ENCODE measurements around the gene EML5. TPM values are rescaled to one million over a fixed set of nuclear protein-coding genes. Genes with fewer than 3 reads are reported as not detected.
"Not testable (repeated sequence)": the region's sequence is repeated elsewhere in the genome, so short reads cannot be mapped to it uniquely, and the experiment has no call there.

The EML5 gene
- polyA plus RNA-seq, 1 experiment = 1.2 TPM

DNA sequence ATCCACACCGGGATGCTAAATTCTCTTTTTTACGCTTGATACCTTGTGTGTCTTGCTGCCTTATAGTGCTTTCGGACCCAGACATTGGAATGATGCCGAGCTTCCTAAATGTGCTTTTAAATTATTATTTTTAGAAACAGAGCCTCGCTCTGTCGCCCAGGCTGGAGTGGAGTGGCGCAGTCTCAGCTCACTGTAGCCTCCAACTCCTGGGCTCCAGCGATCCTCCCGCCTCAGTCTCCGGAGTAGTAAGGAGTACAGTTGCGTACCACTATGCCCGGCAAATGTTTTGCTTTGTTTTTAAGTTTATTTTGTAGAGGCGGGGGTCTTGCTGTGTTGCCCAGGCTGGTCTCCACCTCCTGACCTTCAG is 489 bp upstream of the EML5 start:
- H3K4me3 ChIP-seq (ENCODE audit: low read depth, low read length) = peak overlapping the region; percentile 54
- H3K36me3 ChIP-seq (ENCODE audit: control insufficient read depth, insufficient read depth, low read length) = no peaks in the 10 kb centered on the region
- TF ChIP-seq, protein P1, sequence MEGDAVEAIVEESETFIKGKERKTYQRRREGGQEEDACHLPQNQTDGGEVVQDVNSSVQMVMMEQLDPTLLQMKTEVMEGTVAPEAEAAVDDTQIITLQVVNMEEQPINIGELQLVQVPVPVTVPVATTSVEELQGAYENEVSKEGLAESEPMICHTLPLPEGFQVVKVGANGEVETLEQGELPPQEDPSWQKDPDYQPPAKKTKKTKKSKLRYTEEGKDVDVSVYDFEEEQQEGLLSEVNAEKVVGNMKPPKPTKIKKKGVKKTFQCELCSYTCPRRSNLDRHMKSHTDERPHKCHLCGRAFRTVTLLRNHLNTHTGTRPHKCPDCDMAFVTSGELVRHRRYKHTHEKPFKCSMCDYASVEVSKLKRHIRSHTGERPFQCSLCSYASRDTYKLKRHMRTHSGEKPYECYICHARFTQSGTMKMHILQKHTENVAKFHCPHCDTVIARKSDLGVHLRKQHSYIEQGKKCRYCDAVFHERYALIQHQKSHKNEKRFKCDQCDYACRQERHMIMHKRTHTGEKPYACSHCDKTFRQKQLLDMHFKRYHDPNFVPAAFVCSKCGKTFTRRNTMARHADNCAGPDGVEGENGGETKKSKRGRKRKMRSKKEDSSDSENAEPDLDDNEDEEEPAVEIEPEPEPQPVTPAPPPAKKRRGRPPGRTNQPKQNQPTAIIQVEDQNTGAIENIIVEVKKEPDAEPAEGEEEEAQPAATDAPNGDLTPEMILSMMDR (IDR thresholded peaks at IDR 0.05; ENCODE audit: insufficient read depth, low read depth, low read length) = no peak
- ChIA-PET POLR2A (no interaction called here), CTCF (interaction anchor here (0.9 to 1.4 kb wide), 6 partner anchors 8 to 210 kb away, joined by 3 to 9 read pairs (median 3); no protein-coding TSS in a partner anchor)
- peaks cover 5% of the 10 kb centered on the region; the same call in 1 of the 2 replicates for H3K27me3 ChIP-seq (ENCODE audit: control insufficient read depth, insufficient read depth, low read length)
- no peak for DNase-seq (ENCODE audit: low read depth)

- ChIA-PET CTCF (interaction anchor here (0.6 to 2.1 kb wide), 10 partner anchors 10 to 211 kb away, joined by 3 to 9 read pairs (median 3); partner anchors contain the start of gene TTC8), POLR2A (no interaction called here)
- Histone ChIP-seq H3K36me3 (ENCODE audit: control insufficient read depth, insufficient read depth, low read length) (no peaks in the 10 kb centered on the region), H3K27me3 (ENCODE audit: control insufficient read depth, insufficient read depth, low read length) (peaks cover 5% of the 10 kb centered on the region; the same call in 1 of the 2 replicates), H3K4me3 (ENCODE audit: low read depth, low read length) (peak overlapping the region; percentile 54)
- no peak for DNase-seq (ENCODE audit: low read depth)
- TF ChIP-seq, protein P1 (IDR thresholded peaks at IDR 0.05; ENCODE audit: insufficient read depth, low read depth, low read length) = no peak
These were observed 902 bp downstream of the EML5 start for GRCh38 chr14:88791629-88792472.

GRCh38 chr14:88791252-88791621 is 1.5 kb downstream of the EML5 start:
- ChIA-PET POLR2A (no interaction called here), CTCF (interaction anchor here (2.1 kb wide), 1 partner anchor 15 kb away, joined by 4 read pairs; no protein-coding TSS in a partner anchor)
- TF ChIP-seq, protein P1 (IDR thresholded peaks at IDR 0.05; ENCODE audit: insufficient read depth, low read depth, low read length) = no peak
- Histone ChIP-seq H3K36me3 (ENCODE audit: control insufficient read depth, insufficient read depth, low read length) (no peaks in the 10 kb centered on the region), H3K4me3 (ENCODE audit: low read depth, low read length) (no peak overlapping the region; the same call in 1 of the 2 replicates), H3K27me3 (ENCODE audit: control insufficient read depth, insufficient read depth, low read length) (peaks cover 5% of the 10 kb centered on the region; the same call in 1 of the 2 replicates)
- DNase-seq (ENCODE audit: low read depth) = no peak

- Histone ChIP-seq H3K36me3 (ENCODE audit: control insufficient read depth, insufficient read depth, low read length) (no peaks in the 10 kb centered on the region), H3K4me3 (ENCODE audit: low read depth, low read length) (no peak overlapping the region), H3K27me3 (ENCODE audit: control insufficient read depth, insufficient read depth, low read length) (peaks cover 5% of the 10 kb centered on the region; the same call in 1 of the 2 replicates)
- POLR2A ChIA-PET = no interaction called here
- CTCF ChIA-PET = interaction anchor here (2.1 kb wide), 1 partner anchor 15 kb away, joined by 4 read pairs; no protein-coding TSS in a partner anchor
- no peak for DNase-seq (ENCODE audit: low read depth)
- TF ChIP-seq, protein P1 (IDR thresholded peaks at IDR 0.05; ENCODE audit: insufficient read depth, low read depth, low read length) = no peak
These were observed 2.1 kb downstream of the EML5 start for GRCh38 chr14:88790501-88791251.

- H3K36me3 ChIP-seq (ENCODE audit: control insufficient read depth, insufficient read depth, low read length); POLR2A ChIA-PET; H3K4me3 ChIP-seq (ENCODE audit: low read depth, low read length); DNase-seq (ENCODE audit: low read depth); H3K27me3 ChIP-seq (ENCODE audit: control insufficient read depth, insufficient read depth, low read length): not testable (repeated sequence)
- CTCF ChIA-PET = interaction anchor here (0.6 kb wide), 1 partner anchor 105 kb away, joined by 3 read pairs; no protein-coding TSS in a partner anchor
These were observed 3.2 kb downstream of the EML5 start for GRCh38 chr14:88789573-88789972.

Data from BJ (cell line).